HG03045 (cell line): Measurements from ENCODE around the gene SNHG17.

Experiments
- ATAC-seq: cut with Tn5 transposase; IDR thresholded peaks from one replicate; pipeline ENCODE4 v1.9.1; 2021; ENCODE audit warnings: mild to moderate bottlenecking, moderate library complexity; ENCODE audit not compliant: unreplicated experiment

SNHG17 gene

DNA sequence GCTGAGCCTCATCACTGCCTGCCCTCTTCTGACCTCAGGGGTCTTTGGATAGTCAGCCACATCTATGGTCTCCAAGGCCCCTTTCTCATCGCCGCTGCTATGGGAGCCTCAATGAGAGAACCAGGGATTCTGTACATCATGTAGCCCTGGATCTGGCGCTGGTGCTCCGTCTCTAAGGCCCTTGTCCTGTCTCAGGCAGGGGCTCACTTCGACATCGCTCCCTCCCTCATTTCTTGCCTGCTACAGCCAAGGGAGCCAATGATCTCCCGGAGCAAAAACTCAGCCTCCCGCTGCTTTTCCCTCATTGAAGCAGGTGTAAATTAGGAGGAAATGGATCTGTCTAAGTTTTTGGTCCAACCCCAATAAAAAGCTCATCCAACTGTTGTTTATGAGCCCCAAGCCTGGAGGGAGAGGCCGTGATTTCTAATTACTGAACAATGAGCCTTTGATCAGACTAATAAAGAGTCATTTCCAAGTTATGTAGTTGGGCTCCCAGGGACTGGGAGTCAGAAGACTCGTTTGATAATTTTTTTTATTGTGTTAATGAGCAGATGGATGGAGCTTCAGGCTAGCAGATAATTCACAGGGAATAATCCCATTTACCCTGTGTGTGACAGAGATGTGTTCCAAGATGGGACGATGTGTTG is 58.0 kb downstream of the SNHG17 start:
- no peak for ATAC-seq

DNA sequence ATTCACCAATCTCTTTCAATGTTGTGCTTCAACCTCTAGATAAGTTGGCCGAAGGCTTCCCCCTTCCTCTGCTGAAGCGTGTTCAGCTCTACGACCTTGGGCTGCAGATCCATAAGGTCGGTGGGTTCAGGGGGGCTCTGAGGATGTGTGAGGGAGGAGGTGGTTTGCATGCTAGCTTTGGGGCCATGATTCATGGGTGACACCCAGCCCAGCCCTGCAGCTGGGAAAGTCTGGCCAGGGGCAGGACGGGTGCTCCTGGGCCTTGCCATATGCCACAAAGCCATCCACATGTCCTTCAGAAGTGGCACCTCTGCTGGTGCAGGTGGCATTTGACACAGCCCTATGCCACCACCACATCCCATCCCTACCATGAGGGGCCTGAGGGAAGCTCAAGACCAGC is 61.2 kb downstream of the SNHG17 start:
- no peak for ATAC-seq

DNA sequence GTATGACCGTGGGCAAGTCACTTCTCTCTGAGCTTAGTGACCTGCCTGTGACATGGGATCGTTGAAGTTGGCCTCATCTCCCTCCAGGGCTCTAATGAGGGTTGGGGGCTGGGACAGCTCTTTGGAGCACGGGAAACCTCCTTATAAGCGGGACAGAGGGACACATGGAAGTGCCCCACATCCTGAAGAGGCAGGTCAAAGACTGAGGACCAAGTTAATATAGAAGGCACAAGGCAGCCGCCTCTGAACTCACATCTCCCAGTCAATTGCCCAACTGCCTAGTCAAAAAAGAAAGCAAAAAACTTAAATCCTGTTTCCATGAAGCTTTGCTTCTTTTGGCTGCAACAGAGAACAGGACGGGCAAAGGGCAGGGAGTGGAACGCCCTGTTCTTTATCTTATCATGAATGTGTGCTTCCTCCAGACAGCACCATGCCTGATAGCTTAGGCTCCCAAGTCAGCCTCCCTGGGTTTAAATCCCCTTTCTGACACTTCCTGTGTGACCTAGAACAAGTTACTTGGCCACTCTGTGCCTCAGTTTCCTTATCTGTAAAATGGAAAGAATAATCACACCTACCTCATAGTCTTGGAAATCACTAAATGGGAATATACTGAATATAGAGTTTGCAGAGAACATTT is 61.8 kb downstream of the SNHG17 start:
- no peak for ATAC-seq

DNA sequence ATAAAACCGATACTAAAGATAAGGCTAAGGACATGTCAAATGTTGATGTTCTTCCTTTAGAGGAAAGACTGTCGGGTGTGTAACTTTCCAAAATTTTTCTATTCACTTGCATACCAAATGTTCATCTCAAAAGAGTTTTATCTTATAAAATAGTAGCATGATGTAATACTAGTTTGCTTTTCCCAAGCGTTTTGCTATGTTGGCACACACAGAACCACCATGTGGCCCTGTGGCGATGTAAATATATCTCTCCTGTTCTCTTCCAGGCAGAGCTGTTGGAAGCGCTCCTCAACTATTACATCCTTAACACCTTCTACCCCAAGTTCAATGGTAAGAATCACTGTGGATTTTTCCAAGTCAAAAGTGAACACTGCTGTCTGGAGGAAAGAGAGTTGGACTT is 62.3 kb downstream of the SNHG17 start:
- ATAC-seq, result no peak
